Keratinocyte (primary cell): ENCODE data around the gene CFAP206. TPM values are rescaled to one million over a fixed set of nuclear protein-coding genes. Genes with fewer than 3 reads are reported as not detected.

Experiments used
- DNase-seq: peaks from one replicate; pipeline ENCODE4 v3.0.0-alpha.2; 2011; ENCODE audit warnings: low read depth, missing footprints, low spot score
- FAIRE-seq: peaks from 2 replicates; lab custom pipeline; 2011; peaks lifted over from hg19 to GRCh38; lab: Jason Lieb, UNC
- H2AFZ ChIP-seq: 2 replicates; pipeline ENCODE4 v1.6.0; 2012; ENCODE audit warnings: low read length, control low read depth, inconsistent platforms; ENCODE audit not compliant: control insufficient read depth
- H3K27ac ChIP-seq: 2 replicates; pipeline ENCODE4 v1.5.1; 2011; ENCODE audit warnings: low read length; ENCODE audit not compliant: control insufficient read depth, insufficient read depth
- H3K27me3 ChIP-seq: 3 replicates; pipeline ENCODE4 v1.6.0; 2011; ENCODE audit warnings: low read length; ENCODE audit not compliant: control insufficient read depth, insufficient read depth; ENCODE audit errors: extremely low read depth
- H3K36me3 ChIP-seq, 2 experiments: 2 replicates in 1 of 2; 3 replicates in 1 of 2; pipeline ENCODE4 v1.5.1; 2011; ENCODE audit warnings: low read length in 2 of 2, mild to moderate bottlenecking in 1 of 2; ENCODE audit not compliant: control insufficient read depth in 2 of 2, insufficient read depth in 2 of 2; ENCODE audit errors: extremely low read depth in 1 of 2
- H3K4me1 ChIP-seq: 3 replicates; pipeline ENCODE4 v1.5.1; 2011; ENCODE audit warnings: low read length; ENCODE audit not compliant: control insufficient read depth, insufficient read depth; ENCODE audit errors: extremely low read depth
- H3K4me2 ChIP-seq: 3 replicates; pipeline ENCODE4 v1.6.0; 2011; ENCODE audit warnings: low read depth, low read length; ENCODE audit not compliant: control insufficient read depth, insufficient read depth; ENCODE audit errors: extremely low read depth
- H3K4me3 ChIP-seq, 3 experiments: fragments of 200-600 bp in 1 of 3; sonication (generic) in 1 of 3; 2 replicates in 2 of 3; 3 replicates in 1 of 3; pipeline ENCODE4 v1.5.1; 2011 to 2016; ENCODE audit warnings: low read length in 3 of 3, mild to moderate bottlenecking in 3 of 3, control low read depth in 2 of 3, inconsistent platforms in 1 of 3, low read depth in 1 of 3, mixed read lengths in 1 of 3, mixed run types in 1 of 3, moderate library complexity in 1 of 3; ENCODE audit not compliant: control insufficient read depth in 2 of 3, insufficient read depth in 2 of 3; ENCODE audit errors: extremely low read depth in 1 of 3
- H3K79me2 ChIP-seq: 2 replicates; pipeline ENCODE4 v1.6.0; 2012; ENCODE audit warnings: low read length; ENCODE audit not compliant: control insufficient read depth, insufficient read depth
- H3K9ac ChIP-seq: 3 replicates; pipeline ENCODE4 v1.6.0; 2011; ENCODE audit warnings: low read length; ENCODE audit not compliant: control insufficient read depth, insufficient read depth; ENCODE audit errors: extremely low read depth
- H3K9me1 ChIP-seq: 3 replicates; pipeline ENCODE4 v1.6.0; 2011; ENCODE audit warnings: low read length; ENCODE audit not compliant: control insufficient read depth, insufficient read depth; ENCODE audit errors: extremely low read depth
- H3K9me3 ChIP-seq: 2 replicates; pipeline ENCODE4 v1.5.1; 2012; ENCODE audit warnings: low read depth, low read length; ENCODE audit not compliant: control insufficient read depth
- H4K20me1 ChIP-seq: 3 replicates; pipeline ENCODE4 v1.6.0; 2011; ENCODE audit warnings: low read length; ENCODE audit not compliant: control insufficient read depth, insufficient read depth; ENCODE audit errors: extremely low read depth
- EZH2 ChIP-seq: IDR thresholded peaks from one replicate; pipeline ENCODE4 v1.6.1; 2012; ENCODE audit warnings: inconsistent platforms, mild to moderate bottlenecking, low read length, moderate library complexity
- dilution Hi-C: fragments of 300-500 bp; cut with MboI; formaldehyde crosslinking; loops from one replicate; pipeline ENCODE4 v1.7.0; 2020; ENCODE audit warnings: low sequenced_read_pairs; ENCODE audit not compliant: extremely low pct_ligation_motif_present
- polyA plus RNA-seq, 5 experiments: library from polyadenylated mRNA; depleted of rRNA in 3 of 5; stranded (reverse) in 3 of 5; stranded (forward) in 1 of 5; unstranded in 1 of 5; fragments of >200 nt; gene quantifications; 1 replicate in 1 of 5; 2 replicates in 3 of 5; 3 replicates in 1 of 5; pipeline versions ENCODE4 v1.2.1 to v1.2.3, GENCODE V29; 2011 to 2012; ENCODE audit warnings: missing spikeins in 2 of 5, low read depth in 1 of 5, low replicate concordance in 1 of 5
- TF ChIP-seq, protein P1 (sequence below), 3 experiments: IDR thresholded peaks in 1 of 3; conservative IDR thresholded peaks in 1 of 3; optimal IDR thresholded peaks in 1 of 3; 2 replicates in 2 of 3; 3 replicates in 1 of 3; pipeline versions ENCODE3 to v1.5.1; 2011; ENCODE audit warnings: low read length in 3 of 3, mild to moderate bottlenecking in 3 of 3, moderate library complexity in 2 of 3, control low read depth in 1 of 3, inconsistent platforms in 1 of 3; ENCODE audit not compliant: insufficient read depth in 2 of 3; ENCODE audit errors: extremely low read depth in 1 of 3

Gene CFAP206
- polyA plus RNA-seq, 1 donor (not counting 4 experiments of a cell fraction or from before 2014, with no cell fraction given): 0.18 TPM

DNA sequence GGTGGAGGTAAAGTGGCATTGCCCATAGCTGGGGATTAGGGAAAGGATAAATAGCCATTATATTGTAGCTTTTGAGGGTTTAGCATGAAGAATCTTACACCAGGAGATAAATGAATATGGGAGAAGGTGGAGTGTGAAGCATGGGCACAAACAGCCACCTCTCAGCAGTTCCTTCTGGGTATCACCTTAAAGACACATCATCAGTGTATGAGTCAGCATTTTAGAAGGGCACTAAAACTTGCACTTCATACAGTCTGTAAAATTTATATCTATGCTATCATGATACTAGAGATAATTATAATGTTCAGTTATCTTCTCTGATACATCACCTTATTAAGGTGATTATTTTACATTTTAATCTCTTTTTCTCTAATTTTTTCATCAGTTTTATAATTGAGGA lies 90.3 kb downstream of the CFAP206 start:
- H3K79me2 ChIP-seq: no peaks in the 10 kb centered on the region
- H3K27me3 ChIP-seq: no peaks in the 10 kb centered on the region
- DNase-seq: no peak
- H2AFZ ChIP-seq: no peak overlapping the region
- no peak overlapping the region for H3K4me3 ChIP-seq
- no peak overlapping the region for H3K27ac ChIP-seq
- peaks cover 0 to 4% of the 10 kb centered on the region in 2 experiments for H3K36me3 ChIP-seq
- dilution Hi-C loops: no loop called here
- FAIRE-seq: no peak
- H3K9ac ChIP-seq: no peak overlapping the region
- no peaks in the 10 kb centered on the region for H3K4me1 ChIP-seq
- TF ChIP-seq, protein P1, sequence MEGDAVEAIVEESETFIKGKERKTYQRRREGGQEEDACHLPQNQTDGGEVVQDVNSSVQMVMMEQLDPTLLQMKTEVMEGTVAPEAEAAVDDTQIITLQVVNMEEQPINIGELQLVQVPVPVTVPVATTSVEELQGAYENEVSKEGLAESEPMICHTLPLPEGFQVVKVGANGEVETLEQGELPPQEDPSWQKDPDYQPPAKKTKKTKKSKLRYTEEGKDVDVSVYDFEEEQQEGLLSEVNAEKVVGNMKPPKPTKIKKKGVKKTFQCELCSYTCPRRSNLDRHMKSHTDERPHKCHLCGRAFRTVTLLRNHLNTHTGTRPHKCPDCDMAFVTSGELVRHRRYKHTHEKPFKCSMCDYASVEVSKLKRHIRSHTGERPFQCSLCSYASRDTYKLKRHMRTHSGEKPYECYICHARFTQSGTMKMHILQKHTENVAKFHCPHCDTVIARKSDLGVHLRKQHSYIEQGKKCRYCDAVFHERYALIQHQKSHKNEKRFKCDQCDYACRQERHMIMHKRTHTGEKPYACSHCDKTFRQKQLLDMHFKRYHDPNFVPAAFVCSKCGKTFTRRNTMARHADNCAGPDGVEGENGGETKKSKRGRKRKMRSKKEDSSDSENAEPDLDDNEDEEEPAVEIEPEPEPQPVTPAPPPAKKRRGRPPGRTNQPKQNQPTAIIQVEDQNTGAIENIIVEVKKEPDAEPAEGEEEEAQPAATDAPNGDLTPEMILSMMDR (optimal IDR thresholded peaks at IDR 0.05 in 1 of 3, IDR thresholded peaks at IDR 0.05 in 1 of 3, conservative IDR thresholded peaks at IDR 0.05 in 1 of 3; ENCODE audit: extremely low read depth in 1 of 3, insufficient read depth in 2 of 3, low read length in 3 of 3): no peak
- no peak for TF ChIP-seq EZH2
- H3K4me2 ChIP-seq: no peak overlapping the region
- no peaks in the 10 kb centered on the region for H3K9me3 ChIP-seq
- no peaks in the 10 kb centered on the region for H3K9me1 ChIP-seq
- H4K20me1 ChIP-seq: no peaks in the 10 kb centered on the region

- no peak for FAIRE-seq
These were observed 94.2 kb downstream of the CFAP206 start for GRCh38 chr6:87501809-87502572.

More at GRCh38 chr6:87501809-87502572, 94.2 kb downstream of the CFAP206 start:
- peaks cover 7 to 9% of the 10 kb centered on the region in 2 experiments for H3K36me3 ChIP-seq
- TF ChIP-seq, protein P1 (optimal IDR thresholded peaks at IDR 0.05 in 1 of 3, IDR thresholded peaks at IDR 0.05 in 1 of 3, conservative IDR thresholded peaks at IDR 0.05 in 1 of 3; ENCODE audit: extremely low read depth in 1 of 3, insufficient read depth in 2 of 3, low read length in 3 of 3): no peak
- no peak for TF ChIP-seq EZH2
- H3K9ac ChIP-seq: no peak overlapping the region
- H3K4me2 ChIP-seq: no peak overlapping the region
- H3K4me3 ChIP-seq: no peak overlapping the region
- no peaks in the 10 kb centered on the region for H3K4me1 ChIP-seq
- no peak overlapping the region for H3K27ac ChIP-seq
- no peaks in the 10 kb centered on the region for H3K9me3 ChIP-seq
- no peaks in the 10 kb centered on the region for H3K27me3 ChIP-seq
- H2AFZ ChIP-seq: no peak overlapping the region
- no peaks in the 10 kb centered on the region for H3K9me1 ChIP-seq
- dilution Hi-C loops: no loop called here
- no peaks in the 10 kb centered on the region for H3K79me2 ChIP-seq
- H4K20me1 ChIP-seq: no peaks in the 10 kb centered on the region
- DNase-seq: no peak
